Measurements from ENCODE around the gene NTM.

DNA sequence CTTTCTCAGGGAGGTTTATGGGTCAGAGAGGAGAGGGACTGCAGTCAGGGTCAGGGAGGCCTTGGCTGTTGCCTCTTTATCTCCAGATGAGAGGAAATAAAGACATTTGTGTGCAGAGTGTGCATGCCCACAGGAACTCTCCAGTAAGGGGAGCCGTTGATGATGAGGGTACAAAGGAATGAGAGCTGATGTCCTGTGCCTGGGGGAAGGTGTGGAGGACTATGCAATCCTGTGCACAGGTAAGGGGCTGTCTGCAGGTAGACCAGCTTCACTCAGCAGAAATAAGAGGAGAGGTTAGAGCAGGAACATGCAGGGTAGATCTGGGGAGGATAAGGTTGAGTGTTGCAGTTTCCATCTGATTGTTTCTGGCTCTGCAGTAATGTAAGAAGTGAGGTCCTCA, 132.6 kb downstream of the NTM start:
- TF ChIP-seq CTCF (conservative IDR thresholded peaks at IDR 0.05) = no peak
- TF ChIP-seq ZFX (IDR thresholded peaks at IDR 0.05) = no peak

All from C4-2B (cell line).